Panc1 (cell line): ENCODE results near the gene GJA3. TPM values are rescaled to one million over a fixed set of nuclear protein-coding genes. Genes with fewer than 3 reads are reported as not detected.

Experiments used
- ATAC-seq: fragments of 200-7000 bp; cut with Tn5 transposase; 2 replicates; pipeline ENCODE4 v1.9.1; 2020; ENCODE audit warnings: mild to moderate bottlenecking, moderate library complexity
- BruUV-seq: library from RNA; stranded (reverse); fragments of 400-500 nt; replicated peaks from 2 replicates; lab custom pipeline; 2021; lab: Mats Ljungman, UMichigan
- CTCF ChIA-PET: fragments of 300-600 bp; sonication (Branson Sonifier 250); formaldehyde crosslinking; loops from one replicate; lab custom pipeline; 2022; ENCODE audit warnings: antibody characterized with exemption; lab: Charles Lee
- POLR2A ChIA-PET: fragments of 300-600 bp; sonication (Branson Sonifier 250); formaldehyde crosslinking; loops from one replicate; lab custom pipeline; 2022; ENCODE audit warnings: antibody characterized with exemption; lab: Charles Lee
- DNase-seq: peaks from one replicate; pipeline ENCODE4 v3.0.0-alpha.2; 2010; ENCODE audit warnings: low read depth, low spot score
- H3K27ac ChIP-seq: 2 replicates; pipeline ENCODE4 v1.5.1; 2011; ENCODE audit warnings: mild to moderate bottlenecking, low read length, inconsistent platforms
- H3K27me3 ChIP-seq: fragments of 200-500 bp; sonication (Bioruptor generic); 2 replicates; pipeline ENCODE4 v1.6.0; 2014; ENCODE audit warnings: low read length, inconsistent platforms; ENCODE audit not compliant: control insufficient read depth, insufficient read depth
- H3K36me3 ChIP-seq: fragments of 200-500 bp; sonication (Bioruptor generic); 2 replicates; pipeline ENCODE4 v1.5.1; 2014; ENCODE audit warnings: inconsistent platforms, mild to moderate bottlenecking, low read length, moderate library complexity; ENCODE audit not compliant: control insufficient read depth, insufficient read depth
- H3K4me1 ChIP-seq: 2 replicates; pipeline ENCODE4 v1.5.1; 2011; ENCODE audit warnings: inconsistent platforms, mild to moderate bottlenecking, low read length, moderate library complexity; ENCODE audit not compliant: control insufficient read depth, insufficient read depth
- H3K4me3 ChIP-seq, 2 experiments: 2 replicates each; pipeline ENCODE4 v1.5.1; 2011 to 2012; ENCODE audit warnings: low read depth in 2 of 2, low read length in 2 of 2, mild to moderate bottlenecking in 2 of 2, inconsistent platforms in 1 of 2, moderate library complexity in 1 of 2
- H3K9me3 ChIP-seq: fragments of 200-500 bp; sonication (Bioruptor generic); 2 replicates; pipeline ENCODE4 v1.5.1; 2014; ENCODE audit warnings: low read depth, mild to moderate bottlenecking, inconsistent platforms, low read length, moderate library complexity; ENCODE audit not compliant: control insufficient read depth, insufficient read depth
- POLR2AphosphoS5 ChIP-seq: IDR thresholded peaks from 2 replicates; pipeline ENCODE4 v1.6.1; 2012; ENCODE audit warnings: mild to moderate bottlenecking, low read depth, low read length, moderate library complexity
- SIN3A ChIP-seq: IDR thresholded peaks from 2 replicates; pipeline ENCODE4 v1.6.1; 2012; ENCODE audit warnings: low read depth, mild to moderate bottlenecking, low read length, moderate library complexity, borderline replicate concordance; ENCODE audit not compliant: insufficient read depth
- TCF7L2 ChIP-seq: IDR thresholded peaks from 2 replicates; pipeline ENCODE4 v1.6.1; 2011; ENCODE audit warnings: mild to moderate bottlenecking, low read depth, low read length, inconsistent platforms
- in situ Hi-C: cut with HindIII; loops from 2 replicates; pipeline ENCODE4 v1.10.0; 2016; ENCODE audit warnings: low sequenced_read_pairs, low pct_unique_long_range_greater_than_20kb
- intact Hi-C: fragments of 100-400 bp; cut with micrococcal nuclease; formaldehyde crosslinking; loops from one replicate; pipeline ENCODE4 v1.10.0; 2022; ENCODE audit not compliant: unreplicated experiment
- total RNA-seq: library from RNA; stranded (reverse); gene quantifications from one replicate; pipeline ENCODE4 v1.2.1, GENCODE V29; 2021; ENCODE audit not compliant: unreplicated experiment
- TF ChIP-seq, protein P1 (sequence below): fragments of 450-650 bp; IDR thresholded peaks from 2 replicates; pipeline ENCODE4 v1.5.1; 2017; ENCODE audit warnings: mild to moderate bottlenecking
- TF ChIP-seq, protein P2 (sequence below), 2 experiments: IDR thresholded peaks; 2 replicates each; pipeline ENCODE4 v1.6.1; 2011 to 2012; ENCODE audit warnings: low read depth in 2 of 2, control low read depth in 1 of 2, low read length in 1 of 2, mild to moderate bottlenecking in 1 of 2, moderate library complexity in 1 of 2; ENCODE audit not compliant: insufficient read depth in 1 of 2

Gene GJA3
- total RNA-seq, 1 experiment from 2014 or later, result 11.6 TPM

DNA sequence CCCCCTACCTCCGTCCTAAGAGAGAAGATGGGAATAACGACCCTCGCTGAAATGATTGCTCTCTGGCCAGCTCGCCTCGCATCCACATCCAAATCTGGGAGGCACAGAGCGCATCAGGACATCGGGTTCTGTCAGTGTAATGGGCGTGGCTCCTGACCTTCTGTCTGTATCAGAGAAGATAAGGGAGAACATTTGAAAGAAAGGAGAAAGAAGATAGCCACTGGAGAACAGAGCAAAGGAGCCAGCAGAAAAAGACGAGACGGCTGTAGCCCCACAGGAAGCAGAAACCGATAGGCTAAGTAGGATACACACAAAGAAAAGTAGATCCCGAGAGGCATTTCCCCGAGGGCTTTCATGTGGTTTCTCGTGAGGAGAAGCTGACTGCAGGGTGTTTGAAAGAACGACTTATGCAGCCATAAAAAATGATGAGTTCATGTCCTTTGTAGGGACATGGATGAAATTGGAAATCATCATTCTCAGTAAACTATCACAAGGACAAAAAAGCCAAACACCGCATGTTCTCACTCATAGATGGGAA, 45.9 kb upstream of the GJA3 start:
- intact Hi-C loops (no loop called here), in situ Hi-C loops (no loop called here)
- DNase-seq, result no peak
- ATAC-seq, result no peak
- H3K36me3 ChIP-seq, result no peaks in the 10 kb centered on the region
- H3K27me3 ChIP-seq, result no peaks in the 10 kb centered on the region
- TF ChIP-seq, protein P1, sequence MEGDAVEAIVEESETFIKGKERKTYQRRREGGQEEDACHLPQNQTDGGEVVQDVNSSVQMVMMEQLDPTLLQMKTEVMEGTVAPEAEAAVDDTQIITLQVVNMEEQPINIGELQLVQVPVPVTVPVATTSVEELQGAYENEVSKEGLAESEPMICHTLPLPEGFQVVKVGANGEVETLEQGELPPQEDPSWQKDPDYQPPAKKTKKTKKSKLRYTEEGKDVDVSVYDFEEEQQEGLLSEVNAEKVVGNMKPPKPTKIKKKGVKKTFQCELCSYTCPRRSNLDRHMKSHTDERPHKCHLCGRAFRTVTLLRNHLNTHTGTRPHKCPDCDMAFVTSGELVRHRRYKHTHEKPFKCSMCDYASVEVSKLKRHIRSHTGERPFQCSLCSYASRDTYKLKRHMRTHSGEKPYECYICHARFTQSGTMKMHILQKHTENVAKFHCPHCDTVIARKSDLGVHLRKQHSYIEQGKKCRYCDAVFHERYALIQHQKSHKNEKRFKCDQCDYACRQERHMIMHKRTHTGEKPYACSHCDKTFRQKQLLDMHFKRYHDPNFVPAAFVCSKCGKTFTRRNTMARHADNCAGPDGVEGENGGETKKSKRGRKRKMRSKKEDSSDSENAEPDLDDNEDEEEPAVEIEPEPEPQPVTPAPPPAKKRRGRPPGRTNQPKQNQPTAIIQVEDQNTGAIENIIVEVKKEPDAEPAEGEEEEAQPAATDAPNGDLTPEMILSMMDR, result no peak
- TF ChIP-seq, protein P2, sequence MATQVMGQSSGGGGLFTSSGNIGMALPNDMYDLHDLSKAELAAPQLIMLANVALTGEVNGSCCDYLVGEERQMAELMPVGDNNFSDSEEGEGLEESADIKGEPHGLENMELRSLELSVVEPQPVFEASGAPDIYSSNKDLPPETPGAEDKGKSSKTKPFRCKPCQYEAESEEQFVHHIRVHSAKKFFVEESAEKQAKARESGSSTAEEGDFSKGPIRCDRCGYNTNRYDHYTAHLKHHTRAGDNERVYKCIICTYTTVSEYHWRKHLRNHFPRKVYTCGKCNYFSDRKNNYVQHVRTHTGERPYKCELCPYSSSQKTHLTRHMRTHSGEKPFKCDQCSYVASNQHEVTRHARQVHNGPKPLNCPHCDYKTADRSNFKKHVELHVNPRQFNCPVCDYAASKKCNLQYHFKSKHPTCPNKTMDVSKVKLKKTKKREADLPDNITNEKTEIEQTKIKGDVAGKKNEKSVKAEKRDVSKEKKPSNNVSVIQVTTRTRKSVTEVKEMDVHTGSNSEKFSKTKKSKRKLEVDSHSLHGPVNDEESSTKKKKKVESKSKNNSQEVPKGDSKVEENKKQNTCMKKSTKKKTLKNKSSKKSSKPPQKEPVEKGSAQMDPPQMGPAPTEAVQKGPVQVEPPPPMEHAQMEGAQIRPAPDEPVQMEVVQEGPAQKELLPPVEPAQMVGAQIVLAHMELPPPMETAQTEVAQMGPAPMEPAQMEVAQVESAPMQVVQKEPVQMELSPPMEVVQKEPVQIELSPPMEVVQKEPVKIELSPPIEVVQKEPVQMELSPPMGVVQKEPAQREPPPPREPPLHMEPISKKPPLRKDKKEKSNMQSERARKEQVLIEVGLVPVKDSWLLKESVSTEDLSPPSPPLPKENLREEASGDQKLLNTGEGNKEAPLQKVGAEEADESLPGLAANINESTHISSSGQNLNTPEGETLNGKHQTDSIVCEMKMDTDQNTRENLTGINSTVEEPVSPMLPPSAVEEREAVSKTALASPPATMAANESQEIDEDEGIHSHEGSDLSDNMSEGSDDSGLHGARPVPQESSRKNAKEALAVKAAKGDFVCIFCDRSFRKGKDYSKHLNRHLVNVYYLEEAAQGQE (IDR thresholded peaks at IDR 0.05; ENCODE audit: insufficient read depth in 1 of 2, low read depth in 2 of 2, low read length in 1 of 2), result no peak
- TF ChIP-seq TCF7L2 (no peak), POLR2AphosphoS5 (no peak), SIN3A (no peak)
- ChIA-PET POLR2A (interaction anchor here (0.6 kb wide), 1 partner anchor 22 kb away, joined by 7 read pairs; no protein-coding TSS in a partner anchor), CTCF (no interaction called here)
- BruUV-seq, result no TSS peak
- 0 out of 4 replicates have a peak overlapping the region, but pooled peaks of 1 of the 2 experiments have one; percentile 4 for H3K4me3 ChIP-seq
- no peak overlapping the region for H3K27ac ChIP-seq
- no peaks in the 10 kb centered on the region for H3K9me3 ChIP-seq
- H3K4me1 ChIP-seq, result no peaks in the 10 kb centered on the region

DNA sequence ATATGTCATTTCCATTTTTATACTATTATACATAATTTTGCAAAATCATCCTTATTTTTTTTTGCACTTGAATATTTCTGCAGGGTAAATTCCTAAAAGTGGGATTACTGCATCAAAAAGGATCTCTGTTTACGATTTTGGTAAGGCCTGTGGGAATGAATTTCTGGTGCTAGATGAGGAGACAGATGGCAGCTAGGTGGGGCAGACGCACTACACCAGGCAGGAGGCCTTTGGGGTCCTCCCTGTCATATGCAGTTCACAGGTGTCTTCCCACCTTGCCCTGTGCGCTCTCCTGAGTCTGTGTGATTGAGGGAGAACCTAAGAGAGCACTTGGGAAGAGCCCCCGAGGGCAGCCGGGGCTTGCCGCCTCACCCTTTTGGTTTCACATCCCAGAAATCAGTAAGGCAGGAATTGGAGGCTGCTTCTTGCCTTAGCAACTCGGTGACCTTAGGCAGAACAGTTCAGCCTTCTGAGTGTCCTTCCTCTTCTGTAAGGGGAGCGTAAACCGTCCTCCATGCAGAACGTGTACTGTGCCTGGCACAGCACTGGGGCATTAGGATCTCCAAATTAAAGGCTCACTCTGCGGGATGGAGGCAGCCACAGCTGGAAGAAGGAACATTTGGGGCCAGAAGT, 45.3 kb upstream of the GJA3 start:
- TF ChIP-seq, protein P2 (IDR thresholded peaks at IDR 0.05; ENCODE audit: insufficient read depth in 1 of 2, low read depth in 2 of 2, low read length in 1 of 2), result no peak
- TF ChIP-seq, protein P1, result peak; percentile 34
- POLR2A ChIA-PET, result no interaction called here
- in situ Hi-C loops, result no loop called here
- no peaks in the 10 kb centered on the region for H3K27me3 ChIP-seq
- H3K4me1 ChIP-seq, result no peaks in the 10 kb centered on the region
- H3K27ac ChIP-seq, result no peak overlapping the region
- BruUV-seq, result no TSS peak
- CTCF ChIA-PET, result no interaction called here
- intact Hi-C loops, result no loop called here
- 0 out of 4 replicates have a peak overlapping the region, but pooled peaks of 1 of the 2 experiments have one; percentile 4 for H3K4me3 ChIP-seq
- no peaks in the 10 kb centered on the region for H3K36me3 ChIP-seq
- no peaks in the 10 kb centered on the region for H3K9me3 ChIP-seq
- DNase-seq (no peak), ATAC-seq (no peak)
